Activated CD8-positive, alpha-beta T cell treated with anti-CD3 and anti-CD28 coated beads, Interleukin-2, amount 10 ng/mL, durations not matched to agents 7 days and 5 days (primary cell): ENCODE data around the gene SLC49A3. TPM values are rescaled to one million over a fixed set of nuclear protein-coding genes. Genes with fewer than 3 reads are reported as not detected.

Source experiments
- ATAC-seq: fragments of 150-1000 bp; cut with Tn5 transposase; one replicate; pipeline ENCODE4 v1.10.0; 2021; ENCODE audit warnings: moderate library complexity
- CTCF ChIA-PET: fragments of 350-600 bp; sonication (Branson Sonifier 250); formaldehyde crosslinking; loops from one replicate; lab custom pipeline; 2021; ENCODE audit warnings: antibody characterized with exemption; lab: Charles Lee
- POLR2A ChIA-PET: fragments of 350-600 bp; sonication (Branson Sonifier 250); formaldehyde crosslinking; loops from one replicate; lab custom pipeline; 2021; ENCODE audit warnings: antibody characterized with exemption; lab: Charles Lee
- DNase-seq: peaks from one replicate; pipeline ENCODE4 v3.0.0-alpha.2; 2020
- H3K27ac Mint-ChIP-seq: one replicate; pipeline ENCODE4 v1.8.0; 2021; ENCODE audit warnings: mild to moderate bottlenecking, mixed read lengths
- H3K27me3 Mint-ChIP-seq: one replicate; pipeline ENCODE4 v1.8.0; 2021; ENCODE audit warnings: low read depth, mixed read lengths
- H3K36me3 Mint-ChIP-seq: one replicate; pipeline ENCODE4 v1.8.0; 2021; ENCODE audit warnings: low read depth, mixed read lengths
- H3K4me1 Mint-ChIP-seq: one replicate; pipeline ENCODE4 v1.8.0; 2021; ENCODE audit warnings: low read depth, mixed read lengths
- H3K4me3 Mint-ChIP-seq: one replicate; pipeline ENCODE4 v1.8.0; 2021; ENCODE audit warnings: mild to moderate bottlenecking, mixed read lengths
- H3K9me3 Mint-ChIP-seq: one replicate; pipeline ENCODE4 v1.8.0; 2022; ENCODE audit warnings: mixed read lengths; ENCODE audit not compliant: insufficient read depth
- total RNA-seq, 2 experiments: library from RNA; stranded (reverse); gene quantifications; one replicate each; pipeline ENCODE4 v1.2.3, GENCODE V29; 2021

The SLC49A3 gene
- total RNA-seq, 2 experiments from 2014 or later: 0.37 to 0.89 TPM

- ChIA-PET POLR2A (interaction anchor here (2.9 kb wide), 1 partner anchor 8 kb away, joined by 17 read pairs; the partner anchor contains the start of genes ATP5ME and MYL5), CTCF (no interaction called here)
- Mint-ChIP-seq H3K4me3 (no peak overlapping the region), H3K27me3 (no peaks in the 10 kb centered on the region), H3K4me1 (peaks cover 22% of the 10 kb centered on the region), H3K9me3 (no peaks in the 10 kb centered on the region), H3K36me3 (peaks cover 13% of the 10 kb centered on the region), H3K27ac (no peak overlapping the region)
- DNase-seq: no peak
- ATAC-seq: no peak
Observed at GRCh38 chr4:666436-666810, 22.5 kb downstream of the SLC49A3 start.

- ChIA-PET POLR2A (interaction anchor here (2.9 kb wide), 1 partner anchor 8 kb away, joined by 17 read pairs; the partner anchor contains the start of genes ATP5ME and MYL5), CTCF (interaction anchor here (1.2 kb wide), 1 partner anchor 8 kb away, joined by 3 read pairs; the partner anchor contains the start of genes ATP5ME and MYL5)
- Mint-ChIP-seq H3K4me3 (no peak overlapping the region), H3K27me3 (no peaks in the 10 kb centered on the region), H3K9me3 (no peaks in the 10 kb centered on the region), H3K4me1 (peaks cover 22% of the 10 kb centered on the region), H3K27ac (no peak overlapping the region), H3K36me3 (peaks cover 9% of the 10 kb centered on the region)
- DNase-seq: no peak
- no peak for ATAC-seq
Observed at GRCh38 chr4:665751-666435, 23.1 kb downstream of the SLC49A3 start.

DNA sequence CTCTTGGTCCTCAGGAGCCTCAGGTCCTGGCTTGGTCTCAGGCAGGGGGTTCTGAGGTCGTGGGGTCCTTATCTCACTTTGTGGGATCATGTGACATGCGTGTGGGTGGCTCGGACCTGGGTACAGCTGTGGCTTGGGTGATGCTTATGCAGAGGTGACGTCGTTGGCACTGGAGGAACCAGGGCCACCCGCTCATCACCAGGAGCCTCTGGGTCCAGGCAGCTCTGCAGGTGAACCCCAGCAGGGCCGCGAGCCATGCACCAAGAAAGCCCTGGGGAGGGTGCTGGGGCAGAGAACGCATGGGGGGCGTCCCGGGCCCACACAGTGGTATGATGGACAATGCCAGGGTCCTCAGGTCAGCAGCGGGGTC, 23.6 kb downstream of the SLC49A3 start:
- ChIA-PET CTCF (interaction anchor here (1.2 kb wide), 1 partner anchor 9 kb away, joined by 3 read pairs; the partner anchor contains the start of genes ATP5ME and MYL5), POLR2A (interaction anchor here (2.4 to 2.9 kb wide), 2 partner anchors 7 to 9 kb away, joined by 8 to 17 read pairs; partner anchors contain the start of genes ATP5ME and MYL5)
- H3K27me3 Mint-ChIP-seq: no peaks in the 10 kb centered on the region
- ATAC-seq (no peak), DNase-seq (no peak)
- no peak overlapping the region for H3K27ac Mint-ChIP-seq
- H3K4me1 Mint-ChIP-seq: peaks cover 22% of the 10 kb centered on the region
- H3K4me3 Mint-ChIP-seq: peak overlapping the region; percentile 81
- H3K36me3 Mint-ChIP-seq: peaks cover 8% of the 10 kb centered on the region
- no peaks in the 10 kb centered on the region for H3K9me3 Mint-ChIP-seq

DNA sequence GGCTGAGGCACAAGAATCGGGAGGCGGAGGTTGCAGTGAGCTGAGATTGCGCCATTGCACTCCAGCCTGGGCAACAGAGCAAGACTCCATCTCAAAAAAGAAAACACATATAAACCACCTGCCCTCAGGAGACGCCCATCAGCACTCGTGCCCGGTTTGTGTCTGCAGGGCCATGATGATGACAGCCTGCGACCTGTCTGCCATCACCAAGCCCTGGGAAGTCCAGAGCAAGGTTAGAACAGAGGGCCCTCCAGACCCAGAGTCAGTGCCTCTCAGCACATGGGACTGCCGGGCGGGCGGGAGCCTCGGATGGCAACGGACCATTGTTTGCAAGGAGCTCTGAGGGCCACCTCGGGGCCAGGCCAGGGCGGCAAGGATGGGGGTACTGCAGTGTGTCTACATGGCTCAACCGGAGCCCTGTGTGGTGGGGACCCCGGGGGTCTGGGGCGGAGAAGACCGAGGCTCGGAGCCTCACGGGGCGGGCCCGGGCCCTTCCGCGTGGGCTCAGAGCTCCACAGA, 24.2 kb downstream of the SLC49A3 start:
- CTCF ChIA-PET: interaction anchor here (1.2 kb wide), 2 partner anchors 8 to 9 kb away, joined by 3 to 6 read pairs; partner anchors contain the start of genes ATP5ME and MYL5
- H3K36me3 Mint-ChIP-seq: peaks cover 12% of the 10 kb centered on the region
- peak overlapping the region; percentile 89 for H3K27ac Mint-ChIP-seq
- peaks cover 22% of the 10 kb centered on the region for H3K4me1 Mint-ChIP-seq
- POLR2A ChIA-PET: interaction anchor here (0.9 to 2.9 kb wide), 6 partner anchors 8 to 268 kb away, joined by 3 to 17 read pairs (median 4); partner anchors contain the start of genes ATP5ME, GAK, MYL5 and TMEM175
- no peak for DNase-seq
- peak overlapping the region; percentile 81 for H3K4me3 Mint-ChIP-seq
- H3K9me3 Mint-ChIP-seq: no peaks in the 10 kb centered on the region
- ATAC-seq: no peak
- no peaks in the 10 kb centered on the region for H3K27me3 Mint-ChIP-seq

DNA sequence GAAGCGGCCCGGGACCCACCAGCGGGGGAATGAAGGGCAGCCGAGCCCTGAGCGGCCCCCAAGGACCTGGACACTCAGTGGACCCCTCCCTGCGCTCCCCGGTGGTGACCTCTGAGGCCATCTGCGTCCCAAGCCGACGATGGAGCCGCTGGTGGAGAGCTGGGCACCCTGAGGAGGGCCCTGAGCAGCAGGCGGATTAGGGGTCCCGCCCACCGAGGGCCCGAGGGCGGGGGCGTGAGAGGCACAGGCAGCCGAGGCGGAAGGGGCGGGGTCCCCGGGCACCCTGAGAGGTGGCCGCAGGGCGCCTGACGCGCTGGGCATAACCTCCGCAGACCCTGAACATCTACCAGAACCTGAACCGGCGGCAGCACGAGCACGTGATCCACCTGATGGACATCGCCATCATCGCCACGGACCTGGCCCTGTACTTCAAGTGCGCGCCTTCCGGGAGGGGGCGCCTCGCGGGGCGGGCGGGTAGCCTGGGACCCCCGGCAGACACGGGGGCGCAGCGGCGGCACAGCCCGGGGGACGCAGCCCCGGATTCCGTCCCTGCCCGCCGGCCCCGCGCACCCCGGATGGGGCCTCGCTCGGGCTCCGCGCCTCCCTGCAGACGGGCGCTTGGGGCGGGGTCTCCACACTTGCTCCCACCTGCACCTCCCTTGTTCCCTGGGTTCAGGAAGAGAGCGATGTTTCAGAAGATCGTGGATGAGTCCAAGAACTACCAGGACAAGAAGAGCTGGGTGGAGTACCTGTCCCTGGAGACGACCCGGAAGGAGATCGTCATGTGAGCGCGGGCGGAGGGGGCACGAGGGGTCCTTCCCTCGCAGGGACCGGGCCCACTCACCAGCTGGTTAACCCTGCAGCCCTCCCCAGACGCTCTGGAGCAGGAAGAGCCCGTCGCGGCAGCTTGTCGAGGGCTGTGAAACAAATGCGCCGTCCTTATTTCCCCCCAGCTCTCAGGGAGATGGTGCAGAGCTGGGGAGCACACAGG, 25.2 kb downstream of the SLC49A3 start:
- ChIA-PET CTCF (interaction anchor here (1.2 kb wide), 1 partner anchor 9 kb away, joined by 6 read pairs; no protein-coding TSS in a partner anchor), POLR2A (interaction anchor here (0.6 to 2.9 kb wide), 7 partner anchors 9 to 269 kb away, joined by 3 to 17 read pairs (median 4); partner anchors contain the start of genes ATP5ME, GAK, MYL5 and TMEM175)
- H3K9me3 Mint-ChIP-seq: no peaks in the 10 kb centered on the region
- ATAC-seq: peak; percentile 80
- H3K27me3 Mint-ChIP-seq: no peaks in the 10 kb centered on the region
- H3K27ac Mint-ChIP-seq: peak overlapping the region; percentile 89
- H3K4me1 Mint-ChIP-seq: peaks cover 22% of the 10 kb centered on the region
- DNase-seq: peak; percentile 85
- peaks cover 13% of the 10 kb centered on the region for H3K36me3 Mint-ChIP-seq
- H3K4me3 Mint-ChIP-seq: peak overlapping the region; percentile 81

- ATAC-seq (no peak), DNase-seq (no peak)
- peak overlapping the region; percentile 85 for H3K27ac Mint-ChIP-seq
- H3K9me3 Mint-ChIP-seq: no peaks in the 10 kb centered on the region
- H3K36me3 Mint-ChIP-seq: peaks cover 13% of the 10 kb centered on the region
- CTCF ChIA-PET: no interaction called here
- peak overlapping the region; percentile 77 for H3K4me3 Mint-ChIP-seq
- peaks cover 22% of the 10 kb centered on the region for H3K4me1 Mint-ChIP-seq
- H3K27me3 Mint-ChIP-seq: no peaks in the 10 kb centered on the region
- POLR2A ChIA-PET: interaction anchor here (0.7 to 2.4 kb wide), 2 partner anchors 10 to 11 kb away, joined by 3 to 8 read pairs; partner anchors contain the start of genes ATP5ME and MYL5
Observed at GRCh38 chr4:663046-663437, 25.9 kb downstream of the SLC49A3 start.

- DNase-seq (no peak), ATAC-seq (no peak)
- ChIA-PET CTCF (no interaction called here), POLR2A (interaction anchor here (0.7 kb wide), 1 partner anchor 12 kb away, joined by 3 read pairs; the partner anchor contains the start of genes ATP5ME and MYL5)
- H3K4me3 Mint-ChIP-seq: peak overlapping the region; percentile 77
- H3K4me1 Mint-ChIP-seq: peaks cover 22% of the 10 kb centered on the region
- H3K9me3 Mint-ChIP-seq: no peaks in the 10 kb centered on the region
- no peaks in the 10 kb centered on the region for H3K27me3 Mint-ChIP-seq
- H3K27ac Mint-ChIP-seq: no peak overlapping the region
- peaks cover 13% of the 10 kb centered on the region for H3K36me3 Mint-ChIP-seq
Observed at GRCh38 chr4:661881-662761, 26.8 kb downstream of the SLC49A3 start.

DNA sequence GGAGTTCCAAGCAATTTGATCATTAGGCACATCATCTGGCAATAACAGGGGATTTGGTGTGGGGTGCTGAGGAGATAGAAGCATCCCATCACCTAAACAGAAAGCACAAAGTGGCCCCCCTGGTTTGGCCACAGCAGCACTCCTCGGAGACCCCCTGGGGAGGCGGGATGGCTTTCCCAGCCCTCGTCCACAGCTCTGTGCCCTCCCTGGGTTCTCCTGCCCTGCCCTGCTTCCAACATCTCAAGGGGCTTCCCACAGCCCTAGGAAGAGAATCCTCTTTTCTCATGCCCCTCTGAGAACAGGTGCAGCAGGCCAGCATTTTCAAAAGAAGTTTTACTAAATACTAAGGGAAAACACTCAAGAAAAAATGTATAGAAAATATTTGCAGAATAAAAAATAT, 27.7 kb downstream of the SLC49A3 start:
- no peak overlapping the region for H3K27ac Mint-ChIP-seq
- CTCF ChIA-PET: no interaction called here
- H3K9me3 Mint-ChIP-seq: no peaks in the 10 kb centered on the region
- H3K36me3 Mint-ChIP-seq: peaks cover 13% of the 10 kb centered on the region
- DNase-seq (no peak), ATAC-seq (no peak)
- H3K27me3 Mint-ChIP-seq: no peaks in the 10 kb centered on the region
- POLR2A ChIA-PET: no interaction called here
- peaks cover 22% of the 10 kb centered on the region for H3K4me1 Mint-ChIP-seq
- H3K4me3 Mint-ChIP-seq: no peak overlapping the region

DNA sequence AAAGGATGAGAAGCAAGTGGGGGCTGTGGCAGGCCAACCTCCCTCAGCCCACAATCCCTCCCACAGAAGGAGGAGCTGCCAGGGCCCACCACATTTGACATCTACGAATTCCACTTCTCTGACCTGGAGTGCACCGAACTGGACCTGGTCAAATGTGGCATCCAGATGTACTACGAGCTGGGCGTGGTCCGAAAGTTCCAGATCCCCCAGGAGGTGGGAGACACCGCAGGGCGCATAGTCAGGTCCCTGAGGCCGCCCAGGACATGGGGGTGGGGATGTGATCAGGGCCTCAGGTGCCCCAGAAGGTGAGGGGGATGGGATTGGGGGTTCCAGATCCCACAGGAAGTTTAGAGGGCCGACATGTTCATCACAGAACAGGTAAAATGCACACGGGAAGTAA, 28.6 kb downstream of the SLC49A3 start:
- ATAC-seq: no peak
- ChIA-PET POLR2A (no interaction called here), CTCF (no interaction called here)
- DNase-seq: no peak
- Mint-ChIP-seq H3K36me3 (peaks cover 13% of the 10 kb centered on the region), H3K27me3 (no peaks in the 10 kb centered on the region), H3K4me3 (no peak overlapping the region), H3K9me3 (no peaks in the 10 kb centered on the region), H3K4me1 (peaks cover 18% of the 10 kb centered on the region), H3K27ac (no peak overlapping the region)

DNA sequence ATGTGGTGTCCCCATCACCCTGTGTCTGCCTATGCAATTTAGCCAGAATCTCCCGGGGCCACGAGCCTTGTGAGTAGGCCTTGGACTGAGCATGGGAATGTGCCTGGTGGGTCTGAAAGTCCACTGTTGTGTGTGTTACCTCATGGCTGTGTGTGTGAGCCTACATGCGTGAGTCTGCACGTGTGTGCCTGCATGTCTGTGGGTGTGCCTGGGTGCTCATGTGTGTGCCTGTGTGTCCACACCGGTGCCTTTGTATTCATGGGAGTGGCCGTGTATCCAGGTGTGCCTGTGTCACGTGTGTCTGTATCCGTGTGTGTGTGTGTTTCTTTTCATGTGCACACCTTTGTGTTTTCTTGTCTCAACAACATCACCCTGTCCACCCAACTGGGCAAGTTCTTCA, 29.1 kb downstream of the SLC49A3 start:
- Mint-ChIP-seq H3K27ac (no peak overlapping the region), H3K4me3 (no peak overlapping the region), H3K27me3 (no peaks in the 10 kb centered on the region), H3K36me3 (peaks cover 13% of the 10 kb centered on the region), H3K9me3 (no peaks in the 10 kb centered on the region), H3K4me1 (peaks cover 14% of the 10 kb centered on the region)
- DNase-seq: no peak
- CTCF ChIA-PET: no interaction called here
- no peak for ATAC-seq
- POLR2A ChIA-PET: no interaction called here
